Kidney (tissue), 14 donors: ENCODE measurements around the gene PPT1. TPM values are rescaled to one million over a fixed set of nuclear protein-coding genes. Genes with fewer than 3 reads are reported as not detected.

ENCODE experiments used
- DNase-seq, 5 donors: peaks; one replicate each; pipeline ENCODE4 v3.0.0-alpha.2; 2013 to 2020
- FAIRE-seq: peaks from 2 replicates; lab custom pipeline; 2012; peaks lifted over from hg19 to GRCh38; lab: Jason Lieb, UNC
- H3K27ac ChIP-seq, 2 donors: one replicate each; pipeline ENCODE4 v1.7.0; 2013; ENCODE audit warnings: low read depth in 2 of 2, low read length in 2 of 2, inconsistent platforms in 1 of 2
- H3K27me3 ChIP-seq: one replicate; pipeline ENCODE4 v1.7.1; 2013; ENCODE audit warnings: low read length, inconsistent platforms; ENCODE audit not compliant: control insufficient read depth, insufficient read depth
- H3K36me3 ChIP-seq, 3 donors: one replicate each; pipeline versions ENCODE4 v1.7.0 to v1.7.1; 2013; ENCODE audit warnings: low read length in 3 of 3, control low read depth in 1 of 3, inconsistent platforms in 1 of 3; ENCODE audit not compliant: insufficient read depth in 3 of 3, control insufficient read depth in 2 of 3
- H3K4me1 ChIP-seq, 3 donors: one replicate each; pipeline versions ENCODE4 v1.7.0 to v1.7.1; 2013; ENCODE audit warnings: low read length in 3 of 3, inconsistent platforms in 1 of 3, low read depth in 1 of 3; ENCODE audit not compliant: control insufficient read depth in 2 of 3, insufficient read depth in 2 of 3
- H3K4me3 ChIP-seq, 3 donors: one replicate each; pipeline versions ENCODE4 v1.7.0 to v1.8.1; 2013; ENCODE audit warnings: low read length in 3 of 3, control low read depth in 1 of 3, inconsistent platforms in 1 of 3
- H3K9ac ChIP-seq, 3 donors: one replicate each; pipeline versions ENCODE4 v1.7.0 to v1.7.1; 2013; ENCODE audit warnings: low read length in 3 of 3, control low read depth in 1 of 3, inconsistent platforms in 1 of 3
- H3K9me3 ChIP-seq, 3 donors: one replicate each; pipeline versions ENCODE4 v1.7.0 to v1.7.1; 2013; ENCODE audit warnings: low read length in 3 of 3, control low read depth in 1 of 3, inconsistent platforms in 1 of 3; ENCODE audit not compliant: control insufficient read depth in 2 of 3, insufficient read depth in 1 of 3
- CTCF ChIP-seq: IDR thresholded peaks from 3 replicates; pipeline ENCODE4 v1.5.1; 2012; ENCODE audit warnings: mild to moderate bottlenecking, moderate library complexity, borderline replicate concordance; ENCODE audit not compliant: insufficient read depth; ENCODE audit errors: extremely low read depth
- intact Hi-C: fragments of 100-400 bp; cut with DNase I; formaldehyde crosslinking; loops from one replicate; pipeline ENCODE4 v1.11.1; 2022
- polyA plus RNA-seq: library from polyadenylated mRNA; stranded (reverse); fragments of 350-450 nt; fragmentation: Illumina TruSeq; extraction: RNeasy Lipid Tissue Mini Kit (QIAGEN cat#74804); gene quantifications from one replicate; pipeline ENCODE4 v1.2.3, GENCODE V29; 2014; ENCODE audit warnings: low read depth, low replicate concordance; ENCODE audit not compliant: insufficient read depth
- total RNA-seq: library from RNA; stranded (reverse); fragmentation: NEBNext Ultra II Directional; extraction: Animal tissue kit (Norgen Biotek cat#: 25700); gene quantifications from one replicate; pipeline ENCODE4 v1.2.1, GENCODE V29; 2021
- donor health status: control.
- donor health status: control.
- donor health status: control.
- donor health status: control.
- donor health status: control.
- donor health status: DM: yes; HTN: yes; CAD: no.
- donor health status: Normal renal cell carcinoma (clear cell type).

The PPT1 gene
- total and polyA plus RNA-seq, 2 donors from 2014 or later: 95.5 to 110 TPM

- no peak for FAIRE-seq
- no peak for DNase-seq
- Histone ChIP-seq H3K4me3 (no peak overlapping the region), H3K27ac (no peak overlapping the region), H3K4me1 (no peaks in the 10 kb centered on the region), H3K36me3 (peaks cover 4 to 54% (median 36%) of the 10 kb centered on the region in 3 donors), H3K27me3 (no peaks in the 10 kb centered on the region), H3K9ac (no peak overlapping the region), H3K9me3 (no peaks in the 10 kb centered on the region)
- intact Hi-C loops: no loop called here
- TF ChIP-seq CTCF: no peak
These were observed 24.0 kb downstream of the PPT1 start for GRCh38 chr1:40073062-40073461.

- no peaks in the 10 kb centered on the region for H3K9me3 ChIP-seq
- FAIRE-seq (no peak), DNase-seq (no peak)
- TF ChIP-seq CTCF: no peak
- intact Hi-C loops: no loop called here
- no peaks in the 10 kb centered on the region for H3K27me3 ChIP-seq
- no peaks in the 10 kb centered on the region for H3K4me1 ChIP-seq
- H3K4me3 ChIP-seq: no peak overlapping the region
- H3K9ac ChIP-seq: no peak overlapping the region
- H3K36me3 ChIP-seq: peaks cover 3 to 62% (median 39%) of the 10 kb centered on the region in 3 donors
- no peak overlapping the region for H3K27ac ChIP-seq
These were observed 24.9 kb downstream of the PPT1 start for GRCh38 chr1:40072142-40072541.

- intact Hi-C loops: no loop called here
- no peak for TF ChIP-seq CTCF
- no peaks in the 10 kb centered on the region for H3K27me3 ChIP-seq
- no peaks in the 10 kb centered on the region for H3K4me1 ChIP-seq
- H3K36me3 ChIP-seq: peaks cover 16 to 84% (median 64%) of the 10 kb centered on the region in 3 donors
- H3K4me3 ChIP-seq: no peak overlapping the region
- H3K9me3 ChIP-seq: no peaks in the 10 kb centered on the region
- DNase-seq: no peak
- FAIRE-seq: no peak
- no peak overlapping the region for H3K9ac ChIP-seq
- no peak overlapping the region for H3K27ac ChIP-seq
These were observed 29.2 kb downstream of the PPT1 start for GRCh38 chr1:40067851-40068250.

GRCh38 chr1:40067023-40067422, 30.0 kb downstream of the PPT1 start:
- DNase-seq (no peak), FAIRE-seq (no peak)
- intact Hi-C loops: no loop called here
- H3K9ac ChIP-seq: no peak overlapping the region
- H3K9me3 ChIP-seq: no peaks in the 10 kb centered on the region
- no peak overlapping the region for H3K27ac ChIP-seq
- no peak for TF ChIP-seq CTCF
- no peak overlapping the region for H3K4me3 ChIP-seq
- peaks cover 16 to 76% (median 60%) of the 10 kb centered on the region in 3 donors for H3K36me3 ChIP-seq
- H3K27me3 ChIP-seq: no peaks in the 10 kb centered on the region
- no peaks in the 10 kb centered on the region for H3K4me1 ChIP-seq
